Cardiac fibroblast (primary cell): ENCODE results near the gene SMYD4.
"Not testable (repeated sequence)": the region's sequence is repeated elsewhere in the genome, so short reads cannot be mapped to it uniquely, and the experiment has no call there.

Experiments
- DNase-seq, 2 donors: peaks; one replicate each; pipeline versions ENCODE4 v3.0.0 to v3.0.0-alpha.2; 2010; ENCODE audit warnings: low read depth in 2 of 2
- H3K4me3 ChIP-seq, 2 donors: replicated peaks in 1 of 2; 1 replicate in 1 of 2; 2 replicates in 1 of 2; pipeline ENCODE4 v1.5.1; 2011; ENCODE audit warnings: low read depth in 2 of 2, low read length in 2 of 2, mild to moderate bottlenecking in 2 of 2, moderate library complexity in 1 of 2
- CTCF ChIP-seq: IDR thresholded peaks from one replicate; pipeline ENCODE4 v1.5.1; 2011; ENCODE audit warnings: low read depth, mild to moderate bottlenecking, low read length, inconsistent platforms

The SMYD4 gene

GRCh38 chr17:1742371-1743087 lies 87.2 kb downstream of the SMYD4 start, which contains the start of gene SERPINF2:
SERPINF2 (plus strand) TSS chr17:1742871; CDS start chr17:1744996, 2,125 bp downstream.
- H3K4me3 ChIP-seq: no peak within 1 kb of the TSS
- DNase-seq: no peak
- no peak for TF ChIP-seq CTCF

GRCh38 chr17:1741899-1742298 lies 87.8 kb downstream of the SMYD4 start:
- not testable (repeated sequence) for DNase-seq, H3K4me3 ChIP-seq

- H3K4me3 ChIP-seq: no peak overlapping the region
- no peak for TF ChIP-seq CTCF
- no peak for DNase-seq
Measured at GRCh38 chr17:1737531-1738291, 92.0 kb downstream of the SMYD4 start.

GRCh38 chr17:1736348-1737281 lies 93.1 kb downstream of the SMYD4 start:
- no peak overlapping the region for H3K4me3 ChIP-seq
- peak; percentile 91 for DNase-seq
- TF ChIP-seq CTCF: no peak

GRCh38 chr17:1735834-1736347 lies 93.8 kb downstream of the SMYD4 start:
- no peak overlapping the region for H3K4me3 ChIP-seq
- TF ChIP-seq CTCF: no peak
- DNase-seq: no peak

- no peak overlapping the region for H3K4me3 ChIP-seq
- DNase-seq: no peak
- TF ChIP-seq CTCF: no peak
Measured at GRCh38 chr17:1735418-1735817, 94.3 kb downstream of the SMYD4 start.
